Lower lobe of right lung (tissue), 2 donors: ENCODE data around the gene DDX39A. TPM values are rescaled to one million over a fixed set of nuclear protein-coding genes. Genes with fewer than 3 reads are reported as not detected.

Source experiments
- ATAC-seq, 2 donors: fragments of 200-7000 bp; cut with Tn5 transposase; one replicate each; pipeline ENCODE4 v1.9.1; 2020 to 2022; ENCODE audit warnings: mild to moderate bottlenecking in 2 of 2, moderate library complexity in 2 of 2
- DNase-seq: peaks from one replicate; pipeline ENCODE4 v3.0.0-alpha.2; 2020
- H3K27ac ChIP-seq: fragments of 200-600 bp; one replicate; pipeline ENCODE4 v1.8.0; 2022
- H3K27me3 ChIP-seq: fragments of 200-600 bp; one replicate; pipeline ENCODE4 v1.8.0; 2022; ENCODE audit warnings: low read depth
- H3K36me3 ChIP-seq: fragments of 200-600 bp; one replicate; pipeline ENCODE4 v1.8.0; 2022; ENCODE audit warnings: mild to moderate bottlenecking
- H3K4me1 ChIP-seq: fragments of 200-600 bp; one replicate; pipeline ENCODE4 v1.8.0; 2022
- H3K4me3 ChIP-seq: fragments of 200-600 bp; one replicate; pipeline ENCODE4 v1.8.0; 2022; ENCODE audit warnings: mild to moderate bottlenecking
- H3K9me3 ChIP-seq: fragments of 200-600 bp; one replicate; pipeline ENCODE4 v1.8.0; 2022
- intact Hi-C: fragments of 100-400 bp; cut with DNase I; formaldehyde crosslinking; loops from one replicate; pipeline ENCODE4 v1.11.0; 2022
- total RNA-seq: library from RNA; stranded (reverse); fragmentation: NEBNext Ultra II Directional; extraction: Animal tissue kit (Norgen Biotek cat#: 25700); gene quantifications from one replicate; pipeline ENCODE4 v1.2.1, GENCODE V29; 2021
- TF ChIP-seq, protein P1 (sequence below): fragments of 200-600 bp; IDR thresholded peaks from one replicate; pipeline ENCODE4 v1.8.0; 2022; ENCODE audit warnings: antibody characterized with exemption, mild to moderate bottlenecking
- donor health status: DM: no; HTN: yes; CAD: no; lungs with severe emphysema.

The DDX39A gene
- total RNA-seq, 1 donor from 2014 or later = 59.3 TPM

DNA sequence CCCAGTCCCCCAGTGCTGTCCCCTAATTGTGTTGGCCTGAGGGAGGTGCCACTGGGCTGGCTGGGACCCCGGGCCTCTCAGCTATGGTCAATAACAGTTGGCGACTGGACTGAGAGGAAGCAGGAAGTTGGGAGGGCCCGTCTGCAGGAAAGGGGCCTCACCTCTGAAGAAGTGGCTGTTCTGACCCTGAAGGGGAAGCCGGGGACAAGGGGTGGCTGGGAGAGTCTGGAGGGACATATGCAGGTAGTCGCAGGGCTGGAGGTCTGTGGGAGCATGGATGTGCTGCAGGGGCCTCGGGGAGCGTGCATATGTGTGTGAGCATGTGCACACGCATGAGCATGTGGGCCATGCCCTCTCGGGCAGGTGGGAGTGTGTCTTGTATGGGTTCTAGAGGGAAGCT lies 19.9 kb upstream of the DDX39A start:
- no peak for ATAC-seq
- TF ChIP-seq, protein P1, sequence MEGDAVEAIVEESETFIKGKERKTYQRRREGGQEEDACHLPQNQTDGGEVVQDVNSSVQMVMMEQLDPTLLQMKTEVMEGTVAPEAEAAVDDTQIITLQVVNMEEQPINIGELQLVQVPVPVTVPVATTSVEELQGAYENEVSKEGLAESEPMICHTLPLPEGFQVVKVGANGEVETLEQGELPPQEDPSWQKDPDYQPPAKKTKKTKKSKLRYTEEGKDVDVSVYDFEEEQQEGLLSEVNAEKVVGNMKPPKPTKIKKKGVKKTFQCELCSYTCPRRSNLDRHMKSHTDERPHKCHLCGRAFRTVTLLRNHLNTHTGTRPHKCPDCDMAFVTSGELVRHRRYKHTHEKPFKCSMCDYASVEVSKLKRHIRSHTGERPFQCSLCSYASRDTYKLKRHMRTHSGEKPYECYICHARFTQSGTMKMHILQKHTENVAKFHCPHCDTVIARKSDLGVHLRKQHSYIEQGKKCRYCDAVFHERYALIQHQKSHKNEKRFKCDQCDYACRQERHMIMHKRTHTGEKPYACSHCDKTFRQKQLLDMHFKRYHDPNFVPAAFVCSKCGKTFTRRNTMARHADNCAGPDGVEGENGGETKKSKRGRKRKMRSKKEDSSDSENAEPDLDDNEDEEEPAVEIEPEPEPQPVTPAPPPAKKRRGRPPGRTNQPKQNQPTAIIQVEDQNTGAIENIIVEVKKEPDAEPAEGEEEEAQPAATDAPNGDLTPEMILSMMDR = no peak
- Histone ChIP-seq H3K27me3 (no peaks in the 10 kb centered on the region), H3K4me1 (peaks cover 69% of the 10 kb centered on the region), H3K9me3 (no peaks in the 10 kb centered on the region), H3K36me3 (peaks cover 41% of the 10 kb centered on the region), H3K27ac (peak overlapping the region; percentile 68), H3K4me3 (no peak overlapping the region)
- no peak for DNase-seq
- intact Hi-C loops = no loop called here

DNA sequence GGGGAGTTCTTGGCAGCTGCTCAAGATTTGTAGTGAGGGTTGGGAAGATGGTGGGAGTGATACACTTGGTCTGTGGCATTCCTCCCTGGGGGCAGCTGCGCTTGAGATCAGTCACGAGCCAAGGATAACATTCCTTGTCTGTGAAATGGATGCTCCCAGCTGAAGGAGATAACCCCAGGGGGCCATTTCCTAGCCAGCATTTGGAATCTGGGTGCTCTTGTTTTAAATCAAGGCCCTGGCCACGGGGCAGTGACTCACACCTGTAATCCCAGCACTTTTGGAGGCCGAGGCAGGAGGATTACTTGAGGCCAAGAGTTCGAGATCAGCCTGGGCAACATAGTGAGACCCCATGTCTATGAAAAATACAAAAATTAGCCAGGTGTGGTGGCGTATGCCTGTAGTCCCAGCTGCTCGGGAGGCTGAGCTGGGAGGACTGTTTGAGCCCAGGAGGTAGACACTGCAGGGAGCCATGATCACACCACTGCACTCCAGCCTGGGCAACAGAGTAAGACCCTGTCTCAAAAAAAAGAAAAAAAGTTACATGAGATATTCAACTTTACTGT lies 18.5 kb upstream of the DDX39A start:
- Histone ChIP-seq H3K27me3 (no peaks in the 10 kb centered on the region), H3K27ac (no peak overlapping the region), H3K4me1 (peaks cover 76% of the 10 kb centered on the region), H3K9me3 (no peaks in the 10 kb centered on the region), H3K4me3 (no peak overlapping the region), H3K36me3 (peaks cover 28% of the 10 kb centered on the region)
- TF ChIP-seq, protein P1 = no peak
- DNase-seq (no peak), ATAC-seq (no peak)
- intact Hi-C loops = no loop called here

DNA sequence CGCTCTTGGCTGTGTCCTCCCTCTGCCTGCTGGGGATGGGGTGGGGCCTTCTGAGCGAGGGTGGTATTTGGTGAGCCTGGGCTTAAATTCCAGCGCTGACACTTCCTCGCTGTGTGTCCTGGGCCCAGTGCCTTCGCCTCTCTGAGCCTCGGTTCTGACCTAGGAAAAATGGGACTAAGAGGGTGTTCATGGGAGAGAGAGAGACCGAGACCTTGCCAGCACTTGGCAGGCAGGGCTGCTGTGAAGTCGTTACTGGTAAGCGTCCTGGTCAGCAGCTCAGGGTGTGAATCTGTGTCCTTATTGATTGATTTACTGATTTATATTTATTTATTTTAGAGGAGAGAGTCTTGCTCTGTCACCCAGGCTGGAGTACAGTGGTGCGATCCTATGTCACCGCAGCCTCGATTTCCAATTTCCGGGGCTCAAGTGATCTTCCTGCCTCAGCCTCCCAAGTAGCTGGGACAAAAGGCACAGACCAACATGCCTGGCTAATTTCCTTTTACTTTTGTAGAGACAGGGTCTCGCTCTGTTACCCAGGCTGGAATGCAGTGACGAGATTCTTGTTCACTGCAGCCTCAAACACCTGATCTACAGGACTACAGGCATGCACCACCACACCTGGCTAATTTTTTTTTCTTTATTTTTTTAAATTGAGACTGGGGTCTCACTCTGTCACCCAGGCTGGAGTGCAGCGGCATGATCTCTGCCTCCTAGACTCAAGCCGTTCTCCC lies 16.3 kb upstream of the DDX39A start:
- intact Hi-C loops = no loop called here
- H3K4me3 ChIP-seq = peak overlapping the region; percentile 95
- DNase-seq = no peak
- TF ChIP-seq, protein P1 = no peak
- H3K4me1 ChIP-seq = peaks cover 80% of the 10 kb centered on the region
- H3K27me3 ChIP-seq = no peaks in the 10 kb centered on the region
- H3K36me3 ChIP-seq = peaks cover 11% of the 10 kb centered on the region
- ATAC-seq = no peak
- H3K27ac ChIP-seq = peak overlapping the region; percentile 90
- no peaks in the 10 kb centered on the region for H3K9me3 ChIP-seq

DNA sequence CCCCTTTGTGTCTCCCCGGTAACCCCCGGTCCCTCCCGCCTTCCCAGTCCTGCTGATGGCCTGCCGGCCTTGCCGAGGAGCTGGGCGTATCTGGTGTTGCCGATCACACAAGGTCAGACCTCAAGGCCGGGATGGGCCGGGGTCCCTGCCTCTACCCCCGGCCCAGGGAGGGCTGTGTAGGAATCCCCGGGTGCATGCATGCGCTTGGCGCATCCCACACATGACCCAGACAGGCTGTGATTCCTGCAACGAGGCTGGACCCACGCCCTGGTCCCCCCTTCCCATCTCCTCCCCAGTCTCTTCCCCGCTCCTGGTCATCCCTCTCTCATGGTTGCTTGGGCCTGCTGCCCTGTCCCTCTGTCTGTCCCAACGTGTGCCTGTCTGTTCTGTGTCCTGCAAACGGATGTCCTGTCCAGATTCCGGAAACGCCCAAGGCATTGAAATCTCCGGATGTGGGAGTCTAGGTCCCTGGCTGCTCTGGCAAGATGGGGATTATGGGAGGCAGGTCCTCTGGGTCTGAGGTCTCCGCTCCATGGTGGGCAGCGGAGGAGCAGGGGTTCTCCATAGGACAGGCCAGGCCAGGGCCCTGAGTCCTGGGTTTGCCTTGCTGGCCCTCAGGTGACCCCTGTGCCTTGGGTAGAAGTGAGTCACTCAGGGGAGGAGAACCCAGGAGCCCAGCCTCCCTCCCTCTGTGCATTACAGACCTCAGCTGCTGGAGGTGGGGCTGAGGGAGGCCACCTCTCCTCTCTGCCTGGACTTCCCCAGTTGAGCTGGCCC lies 15.6 kb upstream of the DDX39A start:
- Histone ChIP-seq H3K27me3 (no peaks in the 10 kb centered on the region), H3K36me3 (peaks cover 11% of the 10 kb centered on the region), H3K9me3 (no peaks in the 10 kb centered on the region), H3K4me1 (peaks cover 73% of the 10 kb centered on the region), H3K27ac (peak overlapping the region; percentile 90), H3K4me3 (peak overlapping the region; percentile 95)
- DNase-seq = peak; percentile 62
- TF ChIP-seq, protein P1 = no peak
- intact Hi-C loops = no loop called here
- ATAC-seq = peak; percentile 73 to 74

DNA sequence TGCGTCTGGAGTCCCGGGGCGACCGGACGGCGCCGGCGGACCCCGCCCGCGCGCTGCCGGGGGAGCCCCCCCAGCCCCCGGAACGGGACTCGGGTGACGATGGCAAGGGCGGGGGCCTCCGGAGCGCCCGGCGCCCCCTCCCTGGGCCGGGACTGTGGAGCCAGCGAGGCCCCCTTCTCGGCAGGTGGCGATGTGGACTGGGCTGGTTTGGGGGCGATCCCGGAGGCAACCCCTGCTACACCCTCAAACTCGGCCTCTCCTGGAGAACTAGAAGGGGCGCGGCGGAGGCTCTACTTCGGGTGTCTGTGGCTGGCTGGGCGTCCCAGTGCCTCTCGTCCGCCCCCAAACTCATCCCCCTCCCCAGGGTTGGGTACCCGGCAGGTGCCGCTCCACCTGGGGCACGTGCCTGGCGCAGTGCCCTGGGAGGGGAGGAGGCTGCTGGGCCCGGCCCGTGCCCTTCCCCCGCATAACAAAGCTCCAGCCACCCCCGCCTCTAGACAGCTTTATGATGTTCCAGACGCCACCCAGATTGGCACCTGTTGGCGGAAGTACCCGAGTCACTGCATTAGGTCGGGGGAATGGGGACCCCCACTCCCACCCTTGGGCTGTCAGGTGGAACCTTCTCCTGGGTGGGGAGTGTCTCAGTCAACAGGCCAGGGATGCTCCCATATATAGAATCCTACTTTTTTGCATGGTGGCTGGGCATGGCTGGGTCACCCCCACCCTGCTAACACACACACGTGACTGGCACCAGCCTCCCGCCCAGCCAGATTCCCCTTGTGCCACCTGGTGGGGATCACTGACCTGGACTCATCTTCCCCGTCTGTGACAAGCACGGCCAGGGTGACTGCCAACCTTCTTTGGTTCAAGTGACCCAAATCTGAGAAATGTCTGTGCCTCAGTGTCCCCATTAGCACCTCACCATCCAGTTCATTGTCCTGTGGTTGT lies 14.7 kb upstream of the DDX39A start:
- Histone ChIP-seq H3K4me1 (peaks cover 64% of the 10 kb centered on the region), H3K27me3 (no peaks in the 10 kb centered on the region), H3K9me3 (no peaks in the 10 kb centered on the region), H3K27ac (peak overlapping the region; percentile 90), H3K36me3 (peaks cover 11% of the 10 kb centered on the region), H3K4me3 (peak overlapping the region; percentile 95)
- intact Hi-C loops = no loop called here
- ATAC-seq (peak; percentile 43 to 49), DNase-seq (peak; percentile 62)
- TF ChIP-seq, protein P1 = no peak
